Ovary (tissue), 10 donors: ENCODE results near the gene OR8B2. TPM values are rescaled to one million over a fixed set of nuclear protein-coding genes. Genes with fewer than 3 reads are reported as not detected.

Source experiments
- DNase-seq, 5 donors: peaks; one replicate each; pipeline ENCODE4 v3.0.0-alpha.2; 2019 to 2020
- H3K27ac ChIP-seq, 2 donors: fragments of 200-600 bp; one replicate each; pipeline versions ENCODE4 v1.5.1 to v1.8.0; 2019 to 2022
- H3K27me3 ChIP-seq: fragments of 200-600 bp; one replicate; pipeline ENCODE4 v1.8.0; 2022
- H3K36me3 ChIP-seq: fragments of 200-600 bp; sonication (generic); one replicate; pipeline ENCODE4 v1.5.1; 2019
- H3K4me1 ChIP-seq: one replicate; pipeline ENCODE4 v1.8.1; 2013; ENCODE audit warnings: mild to moderate bottlenecking, moderate library complexity; ENCODE audit not compliant: insufficient read depth
- H3K4me3 ChIP-seq: fragments of 200-600 bp; sonication (generic); one replicate; pipeline ENCODE4 v1.5.1; 2017
- H3K9me3 ChIP-seq, 2 donors: fragments of 200-600 bp in 1 of 2; sonication (generic) in 1 of 2; one replicate each; pipeline versions ENCODE4 v1.5.1 to v1.8.1; 2013 to 2019; ENCODE audit warnings: mild to moderate bottlenecking in 1 of 2, moderate library complexity in 1 of 2
- EP300 ChIP-seq: sonication (generic); formaldehyde crosslinking; IDR thresholded peaks from one replicate; pipeline ENCODE4 v1.6.1; 2017; ENCODE audit warnings: antibody characterized with exemption
- POLR2A ChIP-seq: fragments of 450-650 bp; IDR thresholded peaks from one replicate; pipeline ENCODE4 v1.6.1; 2017; ENCODE audit warnings: antibody characterized with exemption, mild to moderate bottlenecking, moderate library complexity
- WGBS, 3 donors: extraction: QIAGEN DNeasy Blood & Tissue Kit in 1 of 3; methylation state at CpG; one replicate each; pipeline versions ENCODE4 v1.1.5 to v1.1.7; 2013 to 2017; 5-methylcytosine and 5-hydroxymethylcytosine counted together
- intact Hi-C, 4 donors: fragments of 100-400 bp; cut with DNase I; formaldehyde crosslinking; loops; one replicate each; pipeline versions ENCODE4 v1.11.0 to v1.15.1; 2022 to 2023
- long read RNA-seq, 3 donors: library from polyadenylated mRNA in 2 of 3; unstranded in 2 of 3; transcript quantifications; one replicate each; pipeline ENCODE4 v2.0.0 and lab custom pipeline, GENCODE V29; 2021 to 2026
- polyA plus RNA-seq, 2 donors: library from polyadenylated mRNA; stranded (reverse); fragments of 200-250 nt in 1 of 2; fragments of 350-450 nt in 1 of 2; fragmentation: Illumina TruSeq in 1 of 2; extraction: RNeasy Lipid Tissue Mini Kit (QIAGEN cat#74804) in 1 of 2; gene quantifications; one replicate each; pipeline ENCODE4 v1.2.3, GENCODE V29; 2013 to 2014
- total RNA-seq, 7 donors: library from RNA; depleted of rRNA in 2 of 7; stranded (reverse); fragments of >200 nt in 2 of 7; fragmentation: NEBNext Ultra II Directional in 3 of 7; extraction: Animal tissue kit (Norgen Biotek cat#: 25700) in 3 of 7; gene quantifications; one replicate each; pipeline versions ENCODE4 v1.1.0 to v1.2.4, GENCODE V29; 2016 to 2023
- TF ChIP-seq, protein P1 (sequence below), 3 donors: fragments of 450-650 bp in 2 of 3; fragments of 200-600 bp in 1 of 3; IDR thresholded peaks; one replicate each; pipeline versions ENCODE4 v1.5.1 to v1.8.0; 2016 to 2022; ENCODE audit warnings: antibody characterized with exemption in 3 of 3, mild to moderate bottlenecking in 1 of 3
- donor health status: DM: no; HTN: no; CAD: no; lungs with moderate emphysema.
- donor health status: DM: no; HTN: no; CAD: no.
- donor health status: Bipolar disorder and iron deficiency.
- donor health status: DM: yes; HTN: yes; CAD: no.
- donor health status: DM: no; HTN: no; CAD: no.
- donor health status: DM: yes; HTN: yes; CAD: no.

OR8B2 gene, protein sequence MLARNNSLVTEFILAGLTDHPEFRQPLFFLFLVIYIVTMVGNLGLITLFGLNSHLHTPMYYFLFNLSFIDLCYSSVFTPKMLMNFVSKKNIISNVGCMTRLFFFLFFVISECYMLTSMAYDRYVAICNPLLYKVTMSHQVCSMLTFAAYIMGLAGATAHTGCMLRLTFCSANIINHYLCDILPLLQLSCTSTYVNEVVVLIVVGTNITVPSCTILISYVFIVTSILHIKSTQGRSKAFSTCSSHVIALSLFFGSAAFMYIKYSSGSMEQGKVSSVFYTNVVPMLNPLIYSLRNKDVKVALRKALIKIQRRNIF
- total RNA-seq (not detected), polyA plus RNA-seq (not detected)
- long read RNA-seq, donor 1 = 0 reads
- long read RNA-seq, donor 2 = 0 reads
- long read RNA-seq, donor 3 = 0 reads

DNA sequence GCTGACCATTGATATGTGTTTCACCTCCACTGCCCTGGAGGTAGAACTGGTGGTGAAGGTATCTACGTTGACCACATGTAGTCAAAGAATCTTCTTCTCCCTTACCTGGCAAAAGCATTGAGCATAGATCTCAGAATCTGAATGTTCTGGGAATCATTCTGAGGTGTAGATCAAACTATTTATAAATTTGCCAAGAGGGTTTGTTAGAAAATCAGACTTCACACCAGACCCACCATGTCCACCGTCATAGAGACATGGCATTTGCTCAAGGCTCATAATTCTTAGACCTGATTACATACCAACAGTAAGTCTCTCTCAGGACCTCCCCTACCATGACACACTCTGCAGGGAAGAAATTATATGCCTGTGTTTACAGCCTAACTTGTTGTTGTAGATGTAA lies at the start of gene OR8B2:
OR8B2 (minus strand) TSS at position 101 of the 400 bp plus-strand sequence. CDS start 1,156 bp downstream, outside the sequence.
- no peak for DNase-seq
- Histone ChIP-seq H3K4me3 (no peak within 1 kb of the TSS), H3K4me1 (no peaks in the 10 kb centered on the region), H3K36me3 (no peaks in the 10 kb centered on the region), H3K9me3 (no peaks in the 10 kb centered on the region), H3K27me3 (no peaks in the 10 kb centered on the region), H3K27ac (no peak within 1 kb of the TSS)
- 73% methylated on average over 2 of the region's 2 CpGs for WGBS, 3 donors
- intact Hi-C loops = no loop called here
- TF ChIP-seq POLR2A = no peak

DNA sequence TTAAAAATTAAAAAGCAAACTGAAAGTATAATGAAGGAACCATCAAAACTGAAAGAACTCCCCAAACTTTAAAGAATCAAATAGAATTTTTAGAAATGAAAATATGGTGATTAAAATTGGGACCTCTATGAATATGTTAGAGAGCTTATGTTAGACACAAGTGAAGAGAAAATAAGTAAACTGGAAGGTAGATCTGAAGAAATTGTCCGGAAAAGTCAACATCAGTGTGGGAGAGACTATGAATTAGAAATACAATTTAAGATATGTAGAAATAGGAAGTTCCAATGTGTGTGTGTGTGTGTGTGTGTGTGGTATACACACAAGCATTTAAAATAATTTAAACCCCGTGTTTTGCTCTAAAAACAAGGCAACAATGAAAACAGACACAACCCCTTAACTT lies 45.3 kb upstream of the OR8B2 start:
- WGBS, 3 donors = 68 to 78% (median 68%) methylated on average over 2 of the region's 2 CpGs
- no peak for DNase-seq
- Histone ChIP-seq H3K27me3 (no peaks in the 10 kb centered on the region), H3K36me3 (no peaks in the 10 kb centered on the region), H3K4me3 (no peak overlapping the region), H3K9me3 (no peaks in the 10 kb centered on the region), H3K4me1 (no peaks in the 10 kb centered on the region), H3K27ac (no peak overlapping the region)
- TF ChIP-seq, protein P1, sequence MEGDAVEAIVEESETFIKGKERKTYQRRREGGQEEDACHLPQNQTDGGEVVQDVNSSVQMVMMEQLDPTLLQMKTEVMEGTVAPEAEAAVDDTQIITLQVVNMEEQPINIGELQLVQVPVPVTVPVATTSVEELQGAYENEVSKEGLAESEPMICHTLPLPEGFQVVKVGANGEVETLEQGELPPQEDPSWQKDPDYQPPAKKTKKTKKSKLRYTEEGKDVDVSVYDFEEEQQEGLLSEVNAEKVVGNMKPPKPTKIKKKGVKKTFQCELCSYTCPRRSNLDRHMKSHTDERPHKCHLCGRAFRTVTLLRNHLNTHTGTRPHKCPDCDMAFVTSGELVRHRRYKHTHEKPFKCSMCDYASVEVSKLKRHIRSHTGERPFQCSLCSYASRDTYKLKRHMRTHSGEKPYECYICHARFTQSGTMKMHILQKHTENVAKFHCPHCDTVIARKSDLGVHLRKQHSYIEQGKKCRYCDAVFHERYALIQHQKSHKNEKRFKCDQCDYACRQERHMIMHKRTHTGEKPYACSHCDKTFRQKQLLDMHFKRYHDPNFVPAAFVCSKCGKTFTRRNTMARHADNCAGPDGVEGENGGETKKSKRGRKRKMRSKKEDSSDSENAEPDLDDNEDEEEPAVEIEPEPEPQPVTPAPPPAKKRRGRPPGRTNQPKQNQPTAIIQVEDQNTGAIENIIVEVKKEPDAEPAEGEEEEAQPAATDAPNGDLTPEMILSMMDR (IDR thresholded peaks at IDR 0.05) = no peak
- TF ChIP-seq EP300 = no peak
- TF ChIP-seq POLR2A = no peak
- intact Hi-C loops = no loop called here

DNA sequence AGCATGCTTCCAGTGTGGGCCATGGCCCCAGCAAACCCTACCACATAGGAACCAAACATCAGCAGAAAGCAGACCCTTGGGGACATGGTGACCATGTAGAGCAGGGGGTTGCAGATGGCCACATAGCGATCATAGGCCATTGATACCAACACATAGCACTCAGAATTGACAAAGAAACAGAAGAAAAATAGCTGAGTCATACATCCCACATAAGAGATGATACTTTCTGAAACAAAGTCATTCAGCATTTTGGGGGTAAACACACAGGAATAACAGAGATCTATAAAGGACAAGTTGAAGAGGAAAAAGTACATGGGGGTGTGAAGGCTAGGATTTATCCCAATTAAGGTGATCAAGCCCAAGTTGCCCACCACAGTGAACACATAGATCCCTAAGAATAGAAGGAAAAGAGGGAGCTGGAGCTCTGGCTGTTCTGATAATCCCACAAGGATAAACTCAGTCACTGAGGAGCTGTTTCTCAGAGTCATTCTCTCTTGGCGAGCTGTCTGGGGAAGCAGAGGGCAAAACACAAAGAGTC lies 40.2 kb upstream of the OR8B2 start, which contains the start of gene OR8B4:
OR8B4 (minus strand) TSS at position 488 of the 538 bp plus-strand sequence; CDS start at position 488, 0 bp downstream.
- Histone ChIP-seq H3K9me3 (no peaks in the 10 kb centered on the region), H3K4me3 (no peak within 1 kb of the TSS), H3K36me3 (no peaks in the 10 kb centered on the region), H3K27ac (no peak within 1 kb of the TSS), H3K4me1 (no peaks in the 10 kb centered on the region), H3K27me3 (no peaks in the 10 kb centered on the region)
- WGBS, 3 donors = 79 to 89% (median 80%) methylated on average over 2 of the region's 2 CpGs
- intact Hi-C loops = no loop called here
- DNase-seq = no peak
- TF ChIP-seq, protein P1 (IDR thresholded peaks at IDR 0.05) = no peak
- TF ChIP-seq POLR2A (no peak), EP300 (no peak)

DNA sequence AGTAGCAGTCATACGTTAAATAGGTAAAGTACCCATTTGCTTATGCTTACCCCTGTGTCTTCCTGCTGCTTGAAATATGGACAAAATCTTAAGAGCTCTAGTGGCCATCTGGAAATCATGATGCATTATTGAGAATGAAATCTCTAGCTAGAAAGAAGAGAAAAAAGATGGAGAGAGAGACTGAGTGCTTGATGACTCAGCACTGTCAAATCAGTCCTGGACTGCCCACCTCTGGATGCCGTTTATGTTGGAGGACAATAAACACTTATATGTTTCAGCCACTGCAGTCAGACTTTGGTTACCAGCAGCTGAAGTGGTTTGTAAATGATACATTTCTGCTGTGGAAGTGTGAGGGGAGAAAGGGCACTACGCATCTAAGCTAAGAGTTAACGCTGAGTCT lies 36.7 kb upstream of the OR8B2 start:
- H3K9me3 ChIP-seq = no peaks in the 10 kb centered on the region
- H3K27me3 ChIP-seq = no peaks in the 10 kb centered on the region
- intact Hi-C loops = no loop called here
- no peak overlapping the region for H3K4me3 ChIP-seq
- 67 to 82% (median 70%) methylated on average over 4 of the region's 4 CpGs for WGBS, 3 donors
- no peaks in the 10 kb centered on the region for H3K4me1 ChIP-seq
- no peaks in the 10 kb centered on the region for H3K36me3 ChIP-seq
- DNase-seq = no peak
- no peak for TF ChIP-seq POLR2A
- TF ChIP-seq EP300 = no peak
- TF ChIP-seq, protein P1 (IDR thresholded peaks at IDR 0.05) = no peak
- no peak overlapping the region for H3K27ac ChIP-seq

DNA sequence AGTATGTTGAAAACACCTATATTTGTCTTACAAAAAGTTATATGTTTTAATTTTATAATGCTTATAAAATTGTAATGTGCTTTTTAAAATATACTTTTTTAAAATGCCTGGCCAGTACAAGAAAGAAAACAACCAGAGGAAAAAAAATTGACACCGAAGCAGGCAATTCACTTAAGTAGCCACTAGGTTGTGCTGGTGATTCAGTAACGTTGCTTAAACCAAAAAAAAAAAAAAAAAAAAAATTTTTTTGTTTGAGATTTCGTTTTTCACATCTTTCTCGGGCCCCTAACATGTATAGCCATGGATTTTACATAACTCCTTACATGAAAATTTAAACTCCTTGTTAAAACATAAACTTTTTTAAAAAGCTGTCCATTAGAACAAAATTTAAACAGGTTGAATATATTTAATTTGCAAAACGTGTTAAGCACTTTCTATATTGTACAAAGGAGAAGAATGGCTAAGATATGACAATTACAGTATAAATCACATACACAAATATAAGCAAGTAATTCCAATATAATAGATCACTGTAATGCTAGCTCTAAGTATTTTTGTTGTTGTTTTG lies 31.1 kb upstream of the OR8B2 start:
- 11 to 15% (median 13%) methylated on average over 5 of the region's 5 CpGs for WGBS, 3 donors
- intact Hi-C loops = no loop called here
- DNase-seq = no peak
- TF ChIP-seq POLR2A (no peak), EP300 (no peak)
- TF ChIP-seq, protein P1 (IDR thresholded peaks at IDR 0.05) = no peak
- Histone ChIP-seq H3K27me3 (no peaks in the 10 kb centered on the region), H3K4me1 (no peaks in the 10 kb centered on the region), H3K4me3 (no peak overlapping the region), H3K27ac (no peak overlapping the region), H3K9me3 (no peaks in the 10 kb centered on the region), H3K36me3 (no peaks in the 10 kb centered on the region)
